Measurements from ENCODE around the gene IL21. TPM values are rescaled to one million over a fixed set of nuclear protein-coding genes. Genes with fewer than 3 reads are reported as not detected.

Gene IL21
- total RNA-seq, 1 donor from 2014 or later, result not detected

GRCh38 chr4:122633211-122633610, 12.3 kb upstream of the IL21 start:
- DNase-seq, result no peak

- DNase-seq, result no peak
These were observed 11.7 kb upstream of the IL21 start for GRCh38 chr4:122632396-122633143.

GRCh38 chr4:122625156-122625555, 4.3 kb upstream of the IL21 start:
- no peak for DNase-seq

- no peak for DNase-seq
These were observed 3.3 kb upstream of the IL21 start for GRCh38 chr4:122624205-122624604.

GRCh38 chr4:122623637-122624166, 2.8 kb upstream of the IL21 start:
- DNase-seq, result no peak

GRCh38 chr4:122622400-122622799, 1.5 kb upstream of the IL21 start:
- no peak for DNase-seq

- DNase-seq, result no peak
These were observed 1.3 kb downstream of the IL21 start for GRCh38 chr4:122619611-122620010.

- DNase-seq, result no peak
These were observed 3.0 kb downstream of the IL21 start for GRCh38 chr4:122617597-122618593.

- no peak for DNase-seq
These were observed 3.8 kb downstream of the IL21 start for GRCh38 chr4:122616915-122617596.

- DNase-seq, result no peak
These were observed 6.2 kb downstream of the IL21 start for GRCh38 chr4:122614621-122615020.

- DNase-seq, result no peak
These were observed 8.3 kb downstream of the IL21 start for GRCh38 chr4:122612540-122612939.

- no peak for DNase-seq
These were observed 14.4 kb downstream of the IL21 start for GRCh38 chr4:122606364-122607043.

GRCh38 chr4:122604146-122604545, 16.7 kb downstream of the IL21 start:
- DNase-seq, result no peak

GRCh38 chr4:122603156-122603574, 17.7 kb downstream of the IL21 start:
- DNase-seq, result no peak

GRCh38 chr4:122602277-122603142, 18.4 kb downstream of the IL21 start:
- no peak for DNase-seq

- no peak for DNase-seq
These were observed 29.7 kb downstream of the IL21 start for GRCh38 chr4:122591196-122591595.

GRCh38 chr4:122588453-122589238, 32.2 kb downstream of the IL21 start:
- DNase-seq, result no peak

GRCh38 chr4:122584519-122584918, 36.3 kb downstream of the IL21 start:
- no peak for DNase-seq

- no peak for DNase-seq
These were observed 37.0 kb downstream of the IL21 start for GRCh38 chr4:122583906-122584305.
